K562 (cell line): Measurements from ENCODE around the gene TOMM6. TPM values are rescaled to one million over a fixed set of nuclear protein-coding genes. Genes with fewer than 3 reads are reported as not detected.

Source experiments
- HDAC2 ChIP-seq: fragments of 450-650 bp; IDR thresholded peaks from 2 replicates; pipeline ENCODE4 v1.6.1; 2016; ENCODE audit warnings: mild to moderate bottlenecking
- NBN ChIP-seq: fragments of 450-650 bp; IDR thresholded peaks from 2 replicates; pipeline ENCODE4 v1.6.1; 2016; ENCODE audit warnings: low read depth, mild to moderate bottlenecking
- RNF2 ChIP-seq: sonication (generic); IDR thresholded peaks from 2 replicates; pipeline ENCODE4 v1.6.1; 2016
- SIX5 ChIP-seq, 2 experiments: IDR thresholded peaks; 2 replicates each; pipeline ENCODE4 v1.6.1; 2011; ENCODE audit warnings: low read length in 2 of 2, borderline replicate concordance in 1 of 2, low read depth in 1 of 2, mild to moderate bottlenecking in 1 of 2, moderate library complexity in 1 of 2; ENCODE audit not compliant: insufficient read depth in 1 of 2
- SMARCC2 ChIP-seq: fragments of 450-650 bp; IDR thresholded peaks from 2 replicates; pipeline ENCODE4 v1.6.1; 2017; ENCODE audit warnings: antibody characterized with exemption, moderate library complexity, mild to moderate bottlenecking, low read depth
- SRSF9 ChIP-seq: fragments of 200-400 bp; formaldehyde crosslinking; IDR thresholded peaks from 2 replicates; pipeline ENCODE4 v1.6.1; 2017; ENCODE audit warnings: low read depth, low read length, borderline replicate concordance
- ZFP1 ChIP-seq: fragments of 450-650 bp; formaldehyde crosslinking; IDR thresholded peaks from 2 replicates; pipeline ENCODE4 v1.4.0; 2020; ENCODE audit warnings: mild to moderate bottlenecking, mixed read lengths
- ZFP36 ChIP-seq: fragments of 150-350 bp; IDR thresholded peaks from 2 replicates; pipeline ENCODE4 v1.6.1; 2018; ENCODE audit warnings: low read length, low read depth; ENCODE audit not compliant: partially characterized antibody
- polyA plus RNA-seq, 8 experiments: library from polyadenylated mRNA; depleted of rRNA in 4 of 8; stranded (reverse) in 5 of 8; unstranded in 3 of 8; fragments of >200 nt; fragmentation: Nextera tagmentation in 2 of 8; fragmentation: Illumina TruSeq in 1 of 8; extraction: Ambion mirVana in 2 of 8; extraction: Trizol in 1 of 8; gene quantifications; 2 replicates each; pipeline versions ENCODE4 v1.2.1 to v1.2.3, GENCODE V29; 2011 to 2014; ENCODE audit warnings: inconsistent platforms in 1 of 8, missing spikeins in 1 of 8
- total RNA-seq, 7 experiments: library from RNA; depleted of rRNA in 6 of 7; stranded (reverse); fragments of >200 nt in 6 of 7; fragmentation: Illumina TruSeq in 2 of 7; extraction: Trizol in 2 of 7; gene quantifications; 2 replicates each; pipeline versions ENCODE4 v1.2.1 to v1.2.3, GENCODE V29; 2011 to 2021; ENCODE audit warnings: low replicate concordance in 1 of 7
- TF ChIP-seq, protein P1 (sequence below): fragments of 450-650 bp; IDR thresholded peaks from 2 replicates; pipeline ENCODE4 v1.6.1; 2016; ENCODE audit warnings: mild to moderate bottlenecking
- TF ChIP-seq, protein P2 (sequence below): fragments of 250-450 bp; sonication (Bioruptor Pico); IDR thresholded peaks from 2 replicates; pipeline ENCODE4 v1.8.0; 2021; ENCODE audit warnings: moderate library complexity, mild to moderate bottlenecking, inconsistent platforms
- TF ChIP-seq, protein P3 (sequence below): sonication (generic); formaldehyde crosslinking; IDR thresholded peaks from 2 replicates; pipeline ENCODE4 v1.8.0; 2022; ENCODE audit warnings: mild to moderate bottlenecking, missing genetic modification reagents
- TF ChIP-seq, protein P4 (sequence below): fragments of 450-650 bp; IDR thresholded peaks from 2 replicates; pipeline ENCODE4 v1.6.1; 2017; ENCODE audit warnings: antibody characterized with exemption, mild to moderate bottlenecking

The TOMM6 gene
- total and polyA plus RNA-seq, 9 of the 15 experiments (the other 6 are each of a cell fraction or from before 2014, with no cell fraction given): 380 to 2,097 (median 1,065) TPM

GRCh38 chr6:41787219-41787917 lies at the start of gene TOMM6 (continued):
- TF ChIP-seq ZFP36: peak; percentile 33
- peak; percentile 92 for TF ChIP-seq HDAC2
- TF ChIP-seq, protein P1, sequence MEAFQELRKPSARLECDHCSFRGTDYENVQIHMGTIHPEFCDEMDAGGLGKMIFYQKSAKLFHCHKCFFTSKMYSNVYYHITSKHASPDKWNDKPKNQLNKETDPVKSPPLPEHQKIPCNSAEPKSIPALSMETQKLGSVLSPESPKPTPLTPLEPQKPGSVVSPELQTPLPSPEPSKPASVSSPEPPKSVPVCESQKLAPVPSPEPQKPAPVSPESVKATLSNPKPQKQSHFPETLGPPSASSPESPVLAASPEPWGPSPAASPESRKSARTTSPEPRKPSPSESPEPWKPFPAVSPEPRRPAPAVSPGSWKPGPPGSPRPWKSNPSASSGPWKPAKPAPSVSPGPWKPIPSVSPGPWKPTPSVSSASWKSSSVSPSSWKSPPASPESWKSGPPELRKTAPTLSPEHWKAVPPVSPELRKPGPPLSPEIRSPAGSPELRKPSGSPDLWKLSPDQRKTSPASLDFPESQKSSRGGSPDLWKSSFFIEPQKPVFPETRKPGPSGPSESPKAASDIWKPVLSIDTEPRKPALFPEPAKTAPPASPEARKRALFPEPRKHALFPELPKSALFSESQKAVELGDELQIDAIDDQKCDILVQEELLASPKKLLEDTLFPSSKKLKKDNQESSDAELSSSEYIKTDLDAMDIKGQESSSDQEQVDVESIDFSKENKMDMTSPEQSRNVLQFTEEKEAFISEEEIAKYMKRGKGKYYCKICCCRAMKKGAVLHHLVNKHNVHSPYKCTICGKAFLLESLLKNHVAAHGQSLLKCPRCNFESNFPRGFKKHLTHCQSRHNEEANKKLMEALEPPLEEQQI: peak; percentile 75; the same call in 1 of the 2 replicates
- TF ChIP-seq, protein P2, sequence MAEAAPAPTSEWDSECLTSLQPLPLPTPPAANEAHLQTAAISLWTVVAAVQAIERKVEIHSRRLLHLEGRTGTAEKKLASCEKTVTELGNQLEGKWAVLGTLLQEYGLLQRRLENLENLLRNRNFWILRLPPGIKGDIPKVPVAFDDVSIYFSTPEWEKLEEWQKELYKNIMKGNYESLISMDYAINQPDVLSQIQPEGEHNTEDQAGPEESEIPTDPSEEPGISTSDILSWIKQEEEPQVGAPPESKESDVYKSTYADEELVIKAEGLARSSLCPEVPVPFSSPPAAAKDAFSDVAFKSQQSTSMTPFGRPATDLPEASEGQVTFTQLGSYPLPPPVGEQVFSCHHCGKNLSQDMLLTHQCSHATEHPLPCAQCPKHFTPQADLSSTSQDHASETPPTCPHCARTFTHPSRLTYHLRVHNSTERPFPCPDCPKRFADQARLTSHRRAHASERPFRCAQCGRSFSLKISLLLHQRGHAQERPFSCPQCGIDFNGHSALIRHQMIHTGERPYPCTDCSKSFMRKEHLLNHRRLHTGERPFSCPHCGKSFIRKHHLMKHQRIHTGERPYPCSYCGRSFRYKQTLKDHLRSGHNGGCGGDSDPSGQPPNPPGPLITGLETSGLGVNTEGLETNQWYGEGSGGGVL (CRISPR knock-in tag): no peak
- TF ChIP-seq SRSF9: no peak
- TF ChIP-seq NBN: peak; percentile 96
- TF ChIP-seq SIX5 (IDR thresholded peaks at IDR 0.05; ENCODE audit: borderline replicate concordance in 1 of 2, insufficient read depth in 1 of 2, low read depth in 1 of 2, low read length in 2 of 2): peak; percentile 39 to 50; a peak in 2 of 4 replicates
- no peak for TF ChIP-seq ZFP1 (CRISPR knock-in tag)
- TF ChIP-seq, protein P3, sequence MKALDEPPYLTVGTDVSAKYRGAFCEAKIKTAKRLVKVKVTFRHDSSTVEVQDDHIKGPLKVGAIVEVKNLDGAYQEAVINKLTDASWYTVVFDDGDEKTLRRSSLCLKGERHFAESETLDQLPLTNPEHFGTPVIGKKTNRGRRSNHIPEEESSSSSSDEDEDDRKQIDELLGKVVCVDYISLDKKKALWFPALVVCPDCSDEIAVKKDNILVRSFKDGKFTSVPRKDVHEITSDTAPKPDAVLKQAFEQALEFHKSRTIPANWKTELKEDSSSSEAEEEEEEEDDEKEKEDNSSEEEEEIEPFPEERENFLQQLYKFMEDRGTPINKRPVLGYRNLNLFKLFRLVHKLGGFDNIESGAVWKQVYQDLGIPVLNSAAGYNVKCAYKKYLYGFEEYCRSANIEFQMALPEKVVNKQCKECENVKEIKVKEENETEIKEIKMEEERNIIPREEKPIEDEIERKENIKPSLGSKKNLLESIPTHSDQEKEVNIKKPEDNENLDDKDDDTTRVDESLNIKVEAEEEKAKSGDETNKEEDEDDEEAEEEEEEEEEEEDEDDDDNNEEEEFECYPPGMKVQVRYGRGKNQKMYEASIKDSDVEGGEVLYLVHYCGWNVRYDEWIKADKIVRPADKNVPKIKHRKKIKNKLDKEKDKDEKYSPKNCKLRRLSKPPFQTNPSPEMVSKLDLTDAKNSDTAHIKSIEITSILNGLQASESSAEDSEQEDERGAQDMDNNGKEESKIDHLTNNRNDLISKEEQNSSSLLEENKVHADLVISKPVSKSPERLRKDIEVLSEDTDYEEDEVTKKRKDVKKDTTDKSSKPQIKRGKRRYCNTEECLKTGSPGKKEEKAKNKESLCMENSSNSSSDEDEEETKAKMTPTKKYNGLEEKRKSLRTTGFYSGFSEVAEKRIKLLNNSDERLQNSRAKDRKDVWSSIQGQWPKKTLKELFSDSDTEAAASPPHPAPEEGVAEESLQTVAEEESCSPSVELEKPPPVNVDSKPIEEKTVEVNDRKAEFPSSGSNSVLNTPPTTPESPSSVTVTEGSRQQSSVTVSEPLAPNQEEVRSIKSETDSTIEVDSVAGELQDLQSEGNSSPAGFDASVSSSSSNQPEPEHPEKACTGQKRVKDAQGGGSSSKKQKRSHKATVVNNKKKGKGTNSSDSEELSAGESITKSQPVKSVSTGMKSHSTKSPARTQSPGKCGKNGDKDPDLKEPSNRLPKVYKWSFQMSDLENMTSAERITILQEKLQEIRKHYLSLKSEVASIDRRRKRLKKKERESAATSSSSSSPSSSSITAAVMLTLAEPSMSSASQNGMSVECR (CRISPR knock-in tag): peak; percentile 98
- TF ChIP-seq RNF2: peak; percentile 71; the same call in 1 of the 2 replicates
- TF ChIP-seq, protein P4, sequence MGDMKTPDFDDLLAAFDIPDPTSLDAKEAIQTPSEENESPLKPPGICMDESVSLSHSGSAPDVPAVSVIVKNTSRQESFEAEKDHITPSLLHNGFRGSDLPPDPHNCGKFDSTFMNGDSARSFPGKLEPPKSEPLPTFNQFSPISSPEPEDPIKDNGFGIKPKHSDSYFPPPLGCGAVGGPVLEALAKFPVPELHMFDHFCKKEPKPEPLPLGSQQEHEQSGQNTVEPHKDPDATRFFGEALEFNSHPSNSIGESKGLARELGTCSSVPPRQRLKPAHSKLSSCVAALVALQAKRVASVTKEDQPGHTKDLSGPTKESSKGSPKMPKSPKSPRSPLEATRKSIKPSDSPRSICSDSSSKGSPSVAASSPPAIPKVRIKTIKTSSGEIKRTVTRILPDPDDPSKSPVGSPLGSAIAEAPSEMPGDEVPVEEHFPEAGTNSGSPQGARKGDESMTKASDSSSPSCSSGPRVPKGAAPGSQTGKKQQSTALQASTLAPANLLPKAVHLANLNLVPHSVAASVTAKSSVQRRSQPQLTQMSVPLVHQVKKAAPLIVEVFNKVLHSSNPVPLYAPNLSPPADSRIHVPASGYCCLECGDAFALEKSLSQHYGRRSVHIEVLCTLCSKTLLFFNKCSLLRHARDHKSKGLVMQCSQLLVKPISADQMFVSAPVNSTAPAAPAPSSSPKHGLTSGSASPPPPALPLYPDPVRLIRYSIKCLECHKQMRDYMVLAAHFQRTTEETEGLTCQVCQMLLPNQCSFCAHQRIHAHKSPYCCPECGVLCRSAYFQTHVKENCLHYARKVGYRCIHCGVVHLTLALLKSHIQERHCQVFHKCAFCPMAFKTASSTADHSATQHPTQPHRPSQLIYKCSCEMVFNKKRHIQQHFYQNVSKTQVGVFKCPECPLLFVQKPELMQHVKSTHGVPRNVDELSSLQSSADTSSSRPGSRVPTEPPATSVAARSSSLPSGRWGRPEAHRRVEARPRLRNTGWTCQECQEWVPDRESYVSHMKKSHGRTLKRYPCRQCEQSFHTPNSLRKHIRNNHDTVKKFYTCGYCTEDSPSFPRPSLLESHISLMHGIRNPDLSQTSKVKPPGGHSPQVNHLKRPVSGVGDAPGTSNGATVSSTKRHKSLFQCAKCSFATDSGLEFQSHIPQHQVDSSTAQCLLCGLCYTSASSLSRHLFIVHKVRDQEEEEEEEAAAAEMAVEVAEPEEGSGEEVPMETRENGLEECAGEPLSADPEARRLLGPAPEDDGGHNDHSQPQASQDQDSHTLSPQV: 0 out of 2 replicates have a peak, but pooled peaks have one; percentile 52
- peak; percentile 21; the same call in 1 of the 2 replicates for TF ChIP-seq SMARCC2
